GM12801 (cell line): Measurements from ENCODE around the gene TIFAB.

Experiments
- CTCF ChIP-seq: IDR thresholded peaks from one replicate; pipeline ENCODE4 v1.5.1; 2011; ENCODE audit warnings: control low read depth; ENCODE audit not compliant: insufficient read length; ENCODE audit errors: extremely low read depth

The TIFAB gene

GRCh38 chr5:135491552-135492318 lies 39.6 kb upstream of the TIFAB start:
- TF ChIP-seq CTCF = no peak

- no peak for TF ChIP-seq CTCF
Measured at GRCh38 chr5:135491038-135491551, 38.9 kb upstream of the TIFAB start.

GRCh38 chr5:135490245-135491037 lies 38.3 kb upstream of the TIFAB start:
- no peak for TF ChIP-seq CTCF

- TF ChIP-seq CTCF = no peak
Measured at GRCh38 chr5:135489466-135490244, 37.5 kb upstream of the TIFAB start.

GRCh38 chr5:135488727-135489465 lies 36.7 kb upstream of the TIFAB start:
- TF ChIP-seq CTCF = no peak

- TF ChIP-seq CTCF = no peak
Measured at GRCh38 chr5:135487839-135488514, 35.8 kb upstream of the TIFAB start.
